Sigmoid colon (tissue), 7 donors: ENCODE measurements around the gene OTUB1. TPM values are rescaled to one million over a fixed set of nuclear protein-coding genes. Genes with fewer than 3 reads are reported as not detected.

ENCODE experiments used
- DNase-seq: peaks from one replicate; pipeline ENCODE4 v3.0.0-alpha.2; 2019
- H3K27ac ChIP-seq, 4 donors: fragments of 200-600 bp; sonication (generic); one replicate each; pipeline ENCODE4 v1.5.1; 2016 to 2019; ENCODE audit warnings: mild to moderate bottlenecking in 1 of 4
- H3K27me3 ChIP-seq, 3 donors: fragments of 200-600 bp; sonication (generic); one replicate each; pipeline ENCODE4 v1.5.1; 2019; ENCODE audit warnings: mild to moderate bottlenecking in 1 of 3
- H3K36me3 ChIP-seq, 4 donors: fragments of 200-600 bp; sonication (generic); one replicate each; pipeline ENCODE4 v1.5.1; 2016 to 2019
- H3K4me1 ChIP-seq, 4 donors: fragments of 200-600 bp; sonication (generic); one replicate each; pipeline ENCODE4 v1.5.1; 2017 to 2019
- H3K4me3 ChIP-seq, 4 donors: fragments of 200-600 bp; sonication (generic); one replicate each; pipeline ENCODE4 v1.5.1; 2017 to 2019; ENCODE audit warnings: mild to moderate bottlenecking in 2 of 4, moderate library complexity in 1 of 4
- H3K9me3 ChIP-seq, 4 donors: fragments of 200-600 bp in 3 of 4; sonication (generic) in 3 of 4; one replicate each; pipeline versions ENCODE4 v1.5.1 to v1.6.1; 2013 to 2019
- EP300 ChIP-seq, 4 donors: sonication (generic); formaldehyde crosslinking; IDR thresholded peaks; one replicate each; pipeline ENCODE4 v1.6.1; 2017; ENCODE audit warnings: antibody characterized with exemption in 4 of 4
- POLR2A ChIP-seq, 2 donors: fragments of 450-650 bp; IDR thresholded peaks; one replicate each; pipeline ENCODE4 v1.6.1; 2016; ENCODE audit warnings: antibody characterized with exemption in 2 of 2, mild to moderate bottlenecking in 2 of 2, moderate library complexity in 2 of 2
- POLR2AphosphoS5 ChIP-seq, 4 donors: sonication (generic); formaldehyde crosslinking; IDR thresholded peaks; one replicate each; pipeline ENCODE4 v1.6.1; 2017; ENCODE audit warnings: antibody characterized with exemption in 4 of 4
- WGBS, 2 donors: extraction: QIAGEN DNeasy Blood & Tissue Kit; methylation state at CpG; one replicate each; pipeline ENCODE4 v1.1.7; 2013; 5-methylcytosine and 5-hydroxymethylcytosine counted together
- intact Hi-C: fragments of 100-400 bp; cut with DNase I; formaldehyde crosslinking; loops from one replicate; pipeline ENCODE4 v1.15.1; 2023
- polyA plus RNA-seq, 3 donors: library from polyadenylated mRNA; stranded (reverse); fragments of 200-250 nt; gene quantifications; one replicate each; pipeline ENCODE4 v1.2.3, GENCODE V29; 2013
- total RNA-seq, 4 donors: library from RNA; depleted of rRNA; stranded (reverse); fragments of >200 nt; gene quantifications; one replicate each; pipeline ENCODE4 v1.1.0, GENCODE V29; 2016
- TF ChIP-seq, protein P1 (sequence below), 4 experiments: fragments of 450-650 bp in 3 of 4; fragments of 200-600 bp in 1 of 4; IDR thresholded peaks; one replicate each; pipeline ENCODE4 v1.5.1; 2016 to 2019; ENCODE audit warnings: antibody characterized with exemption in 4 of 4, mild to moderate bottlenecking in 3 of 4, moderate library complexity in 2 of 4
- donor health status: healthy with polysubstance abuse.
- donor health status: Bipolar disorder and iron deficiency.
- donor health status: healthy.

The OTUB1 gene
- total and polyA plus RNA-seq, 7 donors: 44.8 to 96.4 (median 61.7) TPM

GRCh38 chr11:64036087-64037026 lies 50.1 kb downstream of the OTUB1 start:
- WGBS, 2 donors: 2% methylated on average over 85 of the region's 85 CpGs
- H3K27ac ChIP-seq: peak overlapping the region; percentile 55 to 74 (median 72)

DNA sequence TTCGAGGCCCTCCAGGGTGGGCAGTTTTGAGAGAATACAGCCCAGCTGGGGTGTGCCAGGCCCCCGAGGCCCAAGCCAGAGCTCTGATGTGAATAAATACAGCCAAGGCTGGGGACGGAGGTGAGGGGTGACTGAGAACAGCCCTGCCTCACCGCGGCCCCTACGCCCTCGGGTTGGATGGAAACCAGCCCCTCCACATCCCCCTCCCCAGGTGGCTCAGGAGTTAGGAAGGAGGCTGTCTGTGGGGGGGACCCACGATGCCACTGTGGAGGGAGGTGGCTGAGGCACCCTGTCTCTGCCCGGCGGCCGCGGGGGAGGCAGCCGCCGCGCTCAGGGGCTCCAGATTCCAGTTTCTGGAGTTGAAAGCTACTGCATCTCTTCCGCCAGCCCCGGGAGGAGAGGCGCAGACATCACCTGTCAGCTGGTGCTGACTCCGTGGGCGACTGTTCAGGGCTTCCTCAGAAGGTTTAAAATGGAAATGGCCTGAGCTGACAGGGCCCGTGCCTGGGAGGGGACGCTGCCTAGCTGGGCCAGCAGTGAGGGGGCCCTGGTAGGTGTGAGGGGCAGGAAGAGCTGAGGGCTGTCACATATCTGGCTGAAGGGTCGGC lies 50.9 kb downstream of the OTUB1 start:
- H3K27ac ChIP-seq: peak overlapping the region; percentile 55 to 74 (median 72)
- H3K27me3 ChIP-seq: peaks cover 0 to 9% (median 0%) of the 10 kb centered on the region in 3 donors
- WGBS, 2 donors: 17 to 32% methylated on average over 23 of the region's 23 CpGs
- DNase-seq: no peak
- H3K4me1 ChIP-seq: peaks cover 0 to 36% (median 20%) of the 10 kb centered on the region in 4 donors
- peak overlapping the region; percentile 55 to 69 (median 64) for H3K4me3 ChIP-seq
- intact Hi-C loops: loop anchor here (2.0 kb wide), 3 partner anchors 28 to 112 kb away; no protein-coding TSS in a partner anchor
- no peaks in the 10 kb centered on the region for H3K9me3 ChIP-seq
- TF ChIP-seq EP300 (IDR thresholded peaks at IDR 0.05): no peak
- no peak for TF ChIP-seq POLR2A (IDR thresholded peaks at IDR 0.05)
- TF ChIP-seq, protein P1, sequence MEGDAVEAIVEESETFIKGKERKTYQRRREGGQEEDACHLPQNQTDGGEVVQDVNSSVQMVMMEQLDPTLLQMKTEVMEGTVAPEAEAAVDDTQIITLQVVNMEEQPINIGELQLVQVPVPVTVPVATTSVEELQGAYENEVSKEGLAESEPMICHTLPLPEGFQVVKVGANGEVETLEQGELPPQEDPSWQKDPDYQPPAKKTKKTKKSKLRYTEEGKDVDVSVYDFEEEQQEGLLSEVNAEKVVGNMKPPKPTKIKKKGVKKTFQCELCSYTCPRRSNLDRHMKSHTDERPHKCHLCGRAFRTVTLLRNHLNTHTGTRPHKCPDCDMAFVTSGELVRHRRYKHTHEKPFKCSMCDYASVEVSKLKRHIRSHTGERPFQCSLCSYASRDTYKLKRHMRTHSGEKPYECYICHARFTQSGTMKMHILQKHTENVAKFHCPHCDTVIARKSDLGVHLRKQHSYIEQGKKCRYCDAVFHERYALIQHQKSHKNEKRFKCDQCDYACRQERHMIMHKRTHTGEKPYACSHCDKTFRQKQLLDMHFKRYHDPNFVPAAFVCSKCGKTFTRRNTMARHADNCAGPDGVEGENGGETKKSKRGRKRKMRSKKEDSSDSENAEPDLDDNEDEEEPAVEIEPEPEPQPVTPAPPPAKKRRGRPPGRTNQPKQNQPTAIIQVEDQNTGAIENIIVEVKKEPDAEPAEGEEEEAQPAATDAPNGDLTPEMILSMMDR (IDR thresholded peaks at IDR 0.05): no peak
- no peak for TF ChIP-seq POLR2AphosphoS5 (IDR thresholded peaks at IDR 0.05)
- H3K36me3 ChIP-seq: no peaks in the 10 kb centered on the region

More at GRCh38 chr11:64036087-64037026, 50.1 kb downstream of the OTUB1 start:
- TF ChIP-seq POLR2A (IDR thresholded peaks at IDR 0.05): no peak
- TF ChIP-seq POLR2AphosphoS5 (IDR thresholded peaks at IDR 0.05): peak in 3 of 4 donors; percentile 11 to 37 (median 16)
- Histone ChIP-seq H3K4me1 (peaks cover 0 to 36% (median 20%) of the 10 kb centered on the region in 4 donors), H3K27me3 (peaks cover 0 to 9% (median 0%) of the 10 kb centered on the region in 3 donors), H3K4me3 (peak overlapping the region; percentile 55 to 69 (median 64)), H3K36me3 (no peaks in the 10 kb centered on the region), H3K9me3 (no peaks in the 10 kb centered on the region)
- DNase-seq: peak; percentile 79
- intact Hi-C loops: loop anchor here (2.0 kb wide), 3 partner anchors 28 to 112 kb away; no protein-coding TSS in a partner anchor

DNA sequence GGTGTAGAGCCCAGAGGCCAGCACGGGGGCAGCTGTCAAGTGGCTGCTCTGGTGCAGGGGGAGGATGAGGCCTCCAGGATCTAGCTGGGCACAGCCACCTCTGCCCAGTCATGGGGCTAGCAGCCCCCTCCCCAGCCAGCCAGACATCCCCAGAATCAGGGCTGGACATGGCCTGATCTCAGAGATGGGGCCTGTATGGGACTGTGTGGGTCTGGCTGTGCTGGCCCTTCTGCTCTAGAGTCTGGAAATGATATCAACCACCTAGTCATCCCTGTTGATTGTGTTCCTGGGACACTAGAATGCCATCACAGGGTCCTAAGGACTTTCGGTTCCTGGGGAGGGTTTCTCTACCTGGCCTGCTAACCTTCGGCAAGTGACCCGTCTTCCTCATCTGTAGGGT lies 52.3 kb downstream of the OTUB1 start:
- Histone ChIP-seq H3K27ac (peak overlapping the region in 3 of 4 donors; percentile 0 to 24 (median 21)), H3K4me1 (peaks cover 0 to 36% (median 20%) of the 10 kb centered on the region in 4 donors), H3K4me3 (no peak overlapping the region), H3K9me3 (no peaks in the 10 kb centered on the region), H3K36me3 (no peaks in the 10 kb centered on the region), H3K27me3 (peaks cover 0 to 9% (median 0%) of the 10 kb centered on the region in 3 donors)
- 93 to 94% methylated on average over 4 of the region's 4 CpGs for WGBS, 2 donors
- TF ChIP-seq, protein P1 (IDR thresholded peaks at IDR 0.05): no peak
- no peak for TF ChIP-seq EP300 (IDR thresholded peaks at IDR 0.05)
- no peak for TF ChIP-seq POLR2A (IDR thresholded peaks at IDR 0.05)
- TF ChIP-seq POLR2AphosphoS5 (IDR thresholded peaks at IDR 0.05): no peak
- no peak for DNase-seq
- intact Hi-C loops: no loop called here

GRCh38 chr11:64039012-64039665 lies 52.9 kb downstream of the OTUB1 start:
- Histone ChIP-seq H3K9me3 (no peaks in the 10 kb centered on the region), H3K36me3 (no peaks in the 10 kb centered on the region), H3K4me3 (no peak overlapping the region), H3K4me1 (peaks cover 0 to 36% (median 20%) of the 10 kb centered on the region in 4 donors), H3K27me3 (peaks cover 0 to 9% (median 0%) of the 10 kb centered on the region in 3 donors), H3K27ac (peak overlapping the region in 3 of 4 donors; percentile 0 to 24 (median 21))
- 86 to 90% methylated on average over 16 of the region's 16 CpGs for WGBS, 2 donors
- intact Hi-C loops: no loop called here
- no peak for DNase-seq
- peak in 1 of 4 donors; percentile 13 for TF ChIP-seq POLR2AphosphoS5 (IDR thresholded peaks at IDR 0.05)
- TF ChIP-seq, protein P1 (IDR thresholded peaks at IDR 0.05): no peak
